ENCODE results near the gene CIITA.

DNA sequence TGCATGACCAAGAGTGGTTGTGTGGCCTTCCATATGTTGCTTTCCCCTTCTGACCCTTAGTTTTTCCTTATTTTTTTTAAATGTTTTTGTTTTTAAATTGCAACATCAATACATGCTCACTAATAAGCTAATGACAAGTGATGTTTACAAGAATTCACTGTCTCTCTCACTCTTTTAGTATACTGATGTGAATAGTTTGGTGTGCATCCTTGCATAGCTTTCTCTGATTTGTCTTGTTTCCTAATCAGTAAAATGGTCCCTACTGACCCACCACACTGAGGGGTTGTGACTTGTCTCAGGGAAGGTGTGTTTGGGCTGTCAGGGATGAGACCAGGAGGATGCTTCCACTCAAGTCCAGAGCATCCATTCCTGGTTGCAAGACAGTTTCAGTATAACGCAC is 26.0 kb downstream of the CIITA start:
- TF ChIP-seq, protein P1, sequence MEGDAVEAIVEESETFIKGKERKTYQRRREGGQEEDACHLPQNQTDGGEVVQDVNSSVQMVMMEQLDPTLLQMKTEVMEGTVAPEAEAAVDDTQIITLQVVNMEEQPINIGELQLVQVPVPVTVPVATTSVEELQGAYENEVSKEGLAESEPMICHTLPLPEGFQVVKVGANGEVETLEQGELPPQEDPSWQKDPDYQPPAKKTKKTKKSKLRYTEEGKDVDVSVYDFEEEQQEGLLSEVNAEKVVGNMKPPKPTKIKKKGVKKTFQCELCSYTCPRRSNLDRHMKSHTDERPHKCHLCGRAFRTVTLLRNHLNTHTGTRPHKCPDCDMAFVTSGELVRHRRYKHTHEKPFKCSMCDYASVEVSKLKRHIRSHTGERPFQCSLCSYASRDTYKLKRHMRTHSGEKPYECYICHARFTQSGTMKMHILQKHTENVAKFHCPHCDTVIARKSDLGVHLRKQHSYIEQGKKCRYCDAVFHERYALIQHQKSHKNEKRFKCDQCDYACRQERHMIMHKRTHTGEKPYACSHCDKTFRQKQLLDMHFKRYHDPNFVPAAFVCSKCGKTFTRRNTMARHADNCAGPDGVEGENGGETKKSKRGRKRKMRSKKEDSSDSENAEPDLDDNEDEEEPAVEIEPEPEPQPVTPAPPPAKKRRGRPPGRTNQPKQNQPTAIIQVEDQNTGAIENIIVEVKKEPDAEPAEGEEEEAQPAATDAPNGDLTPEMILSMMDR (optimal IDR thresholded peaks at IDR 0.05 in 1 of 3, IDR thresholded peaks at IDR 0.05 in 1 of 3, conservative IDR thresholded peaks at IDR 0.05 in 1 of 3; ENCODE audit: extremely low read depth in 1 of 3, insufficient read depth in 2 of 3, low read length in 3 of 3): no peak
- no peak for TF ChIP-seq EZH2 (IDR thresholded peaks at IDR 0.05; ENCODE audit: low read length)

Measured in keratinocyte (primary cell).